ENCODE measurements around the gene ARHGAP18.

DNA sequence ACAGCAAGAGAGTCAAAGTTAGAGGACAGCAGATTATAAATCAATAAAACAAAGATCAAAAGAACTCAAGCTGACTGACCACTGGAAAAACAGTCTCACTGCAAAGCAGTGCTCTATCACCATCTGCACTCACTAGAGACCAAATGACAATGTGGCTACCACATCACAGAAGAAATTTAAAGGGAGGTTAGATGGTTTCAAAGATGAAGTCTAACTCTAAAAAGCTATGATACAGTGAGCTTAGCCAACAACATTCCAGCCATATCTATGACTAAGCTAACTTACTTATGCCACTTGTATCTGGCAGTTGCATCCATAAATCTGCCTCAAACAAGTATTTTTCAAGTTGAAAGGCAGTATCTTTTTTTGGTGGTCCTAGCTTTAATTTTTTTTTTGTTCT, 68.6 kb downstream of the ARHGAP18 start:
- TF ChIP-seq POLR2A (IDR thresholded peaks at IDR 0.05; ENCODE audit: low read depth, low read length) (no peak), POLR2AphosphoS5 (IDR thresholded peaks at IDR 0.05; ENCODE audit: low read depth, low read length) (no peak), TAF1 (IDR thresholded peaks at IDR 0.05; ENCODE audit: borderline replicate concordance, low read depth, low read length) (no peak)

All from GM12892 (cell line).